ENCODE data around the gene MRAP2.
"Not testable (repeated sequence)": the region's sequence is repeated elsewhere in the genome, so short reads cannot be mapped to it uniquely, and the experiment has no call there.

The MRAP2 gene

GRCh38 chr6:84028350-84028749 is 5.2 kb upstream of the MRAP2 start:
- DNase-seq (ENCODE audit: low read depth, low spot score): no peak

DNA sequence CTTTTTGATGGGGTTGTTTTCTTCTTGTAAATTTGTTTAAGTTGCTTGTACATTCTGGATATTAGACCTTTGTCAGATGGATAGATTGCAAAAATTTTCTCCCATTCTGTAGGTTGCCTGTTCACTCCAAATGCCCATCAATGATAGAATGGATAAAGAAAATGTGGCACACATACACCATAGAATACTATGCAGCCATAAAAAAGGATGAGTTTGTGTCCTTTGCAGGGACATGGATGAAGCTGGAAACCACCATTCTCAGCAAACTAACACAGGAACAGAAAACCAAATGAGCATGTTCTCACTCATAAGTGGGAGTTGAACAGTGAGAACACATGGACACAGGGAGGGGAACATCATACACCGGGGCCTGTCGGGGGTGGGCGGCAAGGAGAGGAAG is 1.6 kb upstream of the MRAP2 start:
- DNase-seq (ENCODE audit: low read depth, low spot score): not testable (repeated sequence)

- no peak for DNase-seq (ENCODE audit: low read depth, low spot score)
Measured at GRCh38 chr6:84035484-84035883, 1.9 kb downstream of the MRAP2 start.

- no peak for DNase-seq (ENCODE audit: low read depth, low spot score)
Measured at GRCh38 chr6:84037425-84038089, 4.0 kb downstream of the MRAP2 start.

DNA sequence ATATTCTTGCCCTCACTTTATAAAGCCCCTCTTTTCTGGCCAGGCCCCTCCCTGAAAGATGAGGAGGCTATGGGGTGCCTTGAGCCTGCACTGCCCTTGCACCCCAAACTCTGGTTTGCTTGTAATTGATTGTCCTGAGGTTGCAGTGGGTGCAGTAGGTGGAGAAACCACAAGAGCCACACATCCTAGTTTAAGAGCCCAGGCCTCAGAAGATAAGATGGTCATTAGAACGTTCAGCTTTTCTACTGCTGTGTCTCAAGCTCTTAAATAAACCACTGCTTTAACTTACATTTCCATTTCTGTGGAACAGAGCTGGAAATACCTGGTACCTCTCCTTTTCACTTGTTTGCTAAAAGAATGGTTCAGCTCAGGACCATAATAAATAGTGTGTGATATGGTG is 9.0 kb downstream of the MRAP2 start:
- no peak for DNase-seq (ENCODE audit: low read depth, low spot score)

DNA sequence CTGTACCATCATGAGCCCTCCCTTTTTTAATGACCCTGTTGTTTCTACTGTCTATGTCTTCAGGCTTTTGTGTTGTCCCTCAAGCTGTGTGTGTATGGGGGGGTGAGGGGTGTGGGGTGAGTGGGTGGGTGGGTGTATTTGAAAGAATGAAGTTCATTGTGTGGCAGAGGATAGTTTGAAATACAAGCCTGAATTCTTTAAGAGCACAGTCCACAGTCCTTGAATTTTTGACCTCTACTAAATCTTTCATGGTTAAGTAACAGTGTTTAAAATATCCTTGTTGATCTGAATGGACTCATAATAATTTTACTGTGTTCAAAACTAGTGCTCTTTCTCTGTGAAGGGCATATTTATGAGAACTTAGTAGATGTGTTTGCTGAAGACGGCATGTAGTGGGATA is 10.0 kb downstream of the MRAP2 start:
- DNase-seq (ENCODE audit: low read depth, low spot score): no peak

GRCh38 chr6:84046755-84047154 is 13.2 kb downstream of the MRAP2 start:
- DNase-seq (ENCODE audit: low read depth, low spot score): no peak

DNA sequence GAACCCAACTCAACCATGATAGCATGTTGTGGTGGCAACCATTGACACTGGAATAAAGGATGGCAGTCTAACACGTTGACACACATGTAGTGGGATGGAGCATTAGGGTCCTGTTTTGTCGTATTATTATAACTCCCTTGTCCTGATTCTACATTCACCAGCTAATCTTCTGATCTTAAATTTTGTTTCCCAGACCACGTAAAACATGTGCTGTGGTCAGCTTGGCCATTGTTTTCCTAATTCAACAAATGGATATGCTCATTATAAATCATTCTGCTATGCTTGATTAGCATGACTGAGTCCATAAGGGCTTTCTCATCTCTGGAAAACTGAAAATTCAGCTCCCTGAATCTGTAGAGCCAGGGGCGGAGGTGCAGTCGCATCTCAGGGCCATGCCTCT is 15.0 kb downstream of the MRAP2 start:
- no peak for DNase-seq (ENCODE audit: low read depth, low spot score)

DNA sequence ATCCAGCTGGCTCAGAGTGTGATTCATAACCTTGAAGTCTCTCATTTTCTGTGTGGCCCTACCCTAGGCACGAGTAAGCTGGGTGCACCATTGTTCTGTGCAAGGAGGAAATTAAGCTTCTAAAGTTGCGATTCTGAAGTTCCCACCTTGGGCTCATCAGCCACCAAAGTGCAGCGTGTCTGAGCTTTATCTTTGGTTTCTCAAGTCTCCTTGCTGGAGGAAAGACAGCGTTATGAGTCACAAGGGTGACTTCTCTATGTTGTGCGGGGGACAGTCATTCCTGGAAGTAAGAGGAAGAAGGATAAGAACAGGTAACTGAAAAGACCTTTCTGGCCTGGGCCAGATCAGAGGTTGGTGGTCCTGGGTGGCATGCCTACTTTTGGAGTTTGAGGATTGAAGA is 16.8 kb downstream of the MRAP2 start:
- no peak for DNase-seq (ENCODE audit: low read depth, low spot score)

- no peak for DNase-seq (ENCODE audit: low read depth, low spot score)
Measured at GRCh38 chr6:84052204-84052882, 18.8 kb downstream of the MRAP2 start.

- DNase-seq (ENCODE audit: low read depth, low spot score): no peak
Measured at GRCh38 chr6:84052883-84053241, 19.3 kb downstream of the MRAP2 start.

GRCh38 chr6:84055647-84056046 is 22.1 kb downstream of the MRAP2 start:
- no peak for DNase-seq (ENCODE audit: low read depth, low spot score)

- DNase-seq (ENCODE audit: low read depth, low spot score): no peak
Measured at GRCh38 chr6:84057908-84058307, 24.3 kb downstream of the MRAP2 start.

- DNase-seq (ENCODE audit: low read depth, low spot score): no peak
Measured at GRCh38 chr6:84059082-84059481, 25.5 kb downstream of the MRAP2 start.

DNA sequence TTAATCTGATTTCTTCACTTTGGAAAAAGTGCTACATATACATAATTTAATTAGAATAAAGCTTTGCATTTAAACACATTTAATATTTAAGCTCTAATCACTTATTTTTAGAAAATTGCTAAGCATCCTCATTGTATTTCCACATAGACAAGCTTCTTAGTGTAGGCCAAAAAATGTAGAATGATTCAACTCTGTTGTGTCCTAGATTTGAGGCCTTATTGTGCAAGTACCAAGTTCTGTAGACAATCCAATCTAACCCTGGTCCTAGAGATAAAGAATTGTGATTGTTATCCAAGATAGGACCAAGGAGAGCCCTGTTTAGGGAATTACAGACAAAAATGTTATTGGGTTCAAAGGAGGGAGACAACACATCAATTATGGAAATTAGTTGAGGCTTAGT is 27.6 kb downstream of the MRAP2 start:
- DNase-seq (ENCODE audit: low read depth, low spot score): no peak

GRCh38 chr6:84061613-84062398 is 28.2 kb downstream of the MRAP2 start:
- DNase-seq (ENCODE audit: low read depth, low spot score): no peak

- DNase-seq (ENCODE audit: low read depth, low spot score): no peak
Measured at GRCh38 chr6:84062519-84063154, 29.1 kb downstream of the MRAP2 start.

DNA sequence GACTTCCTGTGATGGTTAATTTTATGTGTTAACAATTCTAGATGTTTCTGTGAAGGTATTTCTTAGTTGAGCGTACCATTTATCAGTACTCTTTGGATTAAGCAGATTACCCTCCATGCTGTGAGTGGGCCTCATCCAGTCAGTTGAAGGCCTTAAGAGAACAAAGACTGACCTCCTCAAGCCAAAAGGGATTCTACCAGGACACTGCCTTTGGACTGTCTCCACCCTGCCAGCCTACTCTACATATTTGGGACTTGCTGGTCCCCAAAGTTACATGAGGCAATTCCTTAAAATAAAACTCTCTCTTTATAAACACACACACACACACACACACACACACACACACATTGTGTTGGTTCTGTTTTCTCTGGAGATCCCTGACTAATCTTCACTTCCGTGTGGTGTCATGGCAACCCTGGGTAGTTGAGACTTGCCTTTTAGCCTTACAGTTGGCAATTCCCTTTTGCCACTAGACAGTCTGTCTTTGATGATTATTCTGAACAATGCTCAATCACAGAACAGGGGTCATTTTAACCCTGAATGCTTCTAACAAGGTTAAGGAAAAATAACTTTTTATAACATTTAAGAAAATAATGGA is 32.2 kb downstream of the MRAP2 start:
- DNase-seq (ENCODE audit: low read depth, low spot score): no peak

DNA sequence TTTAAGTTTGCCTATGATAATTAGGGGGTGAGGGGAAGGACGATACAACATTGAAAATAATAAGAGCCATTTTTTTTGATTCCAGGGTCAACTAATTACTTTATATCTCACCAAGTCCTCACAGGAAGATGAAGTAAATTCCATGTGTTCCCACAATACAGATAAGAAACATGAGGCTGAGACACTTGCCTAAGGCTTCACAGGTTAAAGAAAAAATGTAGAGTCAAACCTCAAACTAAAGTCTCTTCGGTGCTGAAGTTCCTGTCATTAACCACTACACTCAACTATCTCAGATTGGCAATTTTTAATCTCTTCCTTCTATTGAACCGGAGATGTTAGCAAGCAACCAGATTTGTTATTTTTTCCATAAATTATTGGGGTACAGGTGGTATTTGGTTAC is 33.0 kb downstream of the MRAP2 start:
- DNase-seq (ENCODE audit: low read depth, low spot score): no peak

- not testable (repeated sequence) for DNase-seq (ENCODE audit: low read depth, low spot score)
Measured at GRCh38 chr6:84068873-84069272, 35.3 kb downstream of the MRAP2 start.

GRCh38 chr6:84072442-84072997 is 38.9 kb downstream of the MRAP2 start:
- DNase-seq (ENCODE audit: low read depth, low spot score): no peak
